ENCODE measurements around the gene KDM4B. TPM values are rescaled to one million over a fixed set of nuclear protein-coding genes. Genes with fewer than 3 reads are reported as not detected.

The KDM4B gene
- total and polyA plus RNA-seq, 9 of the 15 experiments (the other 6 are each of a cell fraction or from before 2014, with no cell fraction given) = 0.21 to 29.9 (median 7.3) TPM

DNA sequence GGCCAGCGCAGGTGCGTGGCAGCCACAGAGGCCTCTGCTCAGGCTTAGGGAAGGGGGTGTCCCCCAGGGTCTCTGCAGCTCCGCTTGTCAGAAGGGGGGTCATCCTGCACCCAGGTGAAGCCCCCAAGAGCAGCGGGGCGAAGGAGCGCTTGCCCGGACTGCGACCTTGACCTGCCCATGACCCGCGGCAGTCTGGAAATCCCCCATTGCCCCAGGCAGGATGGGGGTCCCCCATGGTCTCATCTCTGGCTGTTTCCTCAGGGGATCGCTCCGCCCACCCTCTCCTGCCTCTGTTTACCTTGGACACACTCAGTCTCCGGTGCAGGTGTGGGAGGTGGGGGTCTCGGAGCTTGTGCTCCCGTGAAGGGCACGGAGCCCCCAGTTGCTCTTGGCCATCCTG is 82.7 kb downstream of the KDM4B start:
- no peak for FAIRE-seq
- Histone ChIP-seq H3K79me2 (ENCODE audit: control insufficient read depth, insufficient read depth, low read length) (no peaks in the 10 kb centered on the region), H3K27me3 (ENCODE audit: control insufficient read depth in 2 of 2, insufficient read depth in 2 of 2, low read length in 2 of 2) (no peaks in the 10 kb centered on the region), H4K20me1 (replicated peaks; ENCODE audit: control insufficient read depth, insufficient read depth, low read length) (peaks cover 5% of the 10 kb centered on the region; the same call in 1 of the 2 replicates), H3K27ac (ENCODE audit: extremely low read depth, low read depth, low read length) (no peak overlapping the region), H3K9ac (ENCODE audit: insufficient read depth in 1 of 2, low read depth in 2 of 2, low read length in 2 of 2) (no peak overlapping the region; a peak in 1 of 4 replicates), H3K9me3 (replicated peaks; ENCODE audit: control insufficient read depth, insufficient read depth, low read depth, low read length) (no peaks in the 10 kb centered on the region), H3K9me1 (ENCODE audit: control insufficient read depth, insufficient read depth, low read length) (peaks cover 6% of the 10 kb centered on the region), H3K4me3 (no peak overlapping the region), H3K4me2 (ENCODE audit: insufficient read depth, low read length) (no peak overlapping the region), H2AFZ (ENCODE audit: low read depth, low read length) (no peak overlapping the region), H3K4me1 (replicated peaks in 1 of 2; ENCODE audit: control insufficient read depth in 2 of 2, insufficient read depth in 2 of 2, low read length in 2 of 2) (peaks cover 0 to 43% of the 10 kb centered on the region in 2 experiments; a peak in 3 of 5 replicates), H3K36me3 (ENCODE audit: control insufficient read depth, insufficient read depth, low read length) (peaks cover 21% of the 10 kb centered on the region; the same call in 2 of the 3 replicates)
- in situ Hi-C loops (cut with MboI) = no loop called here
- no TSS peak for BruUV-seq (replicated peaks)
- WGBS (ENCODE audit: insufficient coverage, low coverage, missing lambda C conversion rate) = 89% methylated on average over 14 of the region's 16 CpGs
- ChIA-PET POLR2A (no interaction called here), CTCF (ENCODE audit: low intra/inter-chr PET ratio) (no interaction called here)
- TF ChIP-seq POLR2G (IDR thresholded peaks at IDR 0.05; ENCODE audit: low read depth, low read length) (0 out of 2 replicates have a peak, but pooled peaks have one; percentile 38), KDM1A (IDR thresholded peaks at IDR 0.05) (no peak)
- DNase-seq (ENCODE audit: extremely low read depth in 1 of 4, low spot score in 3 of 4) = no peak
- intact Hi-C loops (cut with micrococcal nuclease) = no loop called here
- ATAC-seq = no peak

DNA sequence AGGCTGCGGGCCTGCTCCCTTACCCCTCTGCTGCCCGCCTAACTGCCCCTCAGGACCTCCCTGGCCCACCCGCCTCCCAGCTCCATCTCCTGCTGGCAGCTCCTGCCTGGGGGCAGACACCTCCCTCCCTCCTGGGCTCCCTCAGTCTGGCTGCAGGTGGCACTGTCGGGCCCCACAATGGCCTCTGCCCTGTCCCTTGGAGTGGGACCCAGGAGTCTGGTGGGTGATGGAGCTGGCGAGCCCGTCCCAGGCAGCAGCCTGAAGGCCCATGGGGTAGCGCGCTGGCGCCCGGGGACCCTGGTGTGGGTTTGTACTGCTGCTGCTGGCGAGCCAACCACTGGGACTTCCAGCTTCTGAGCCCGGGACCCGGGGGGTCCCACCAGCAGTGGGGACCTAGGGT is 83.6 kb downstream of the KDM4B start:
- no TSS peak for BruUV-seq (replicated peaks)
- peak; percentile 38; the same call in 1 of the 2 replicates for TF ChIP-seq POLR2G (IDR thresholded peaks at IDR 0.05; ENCODE audit: low read depth, low read length)
- TF ChIP-seq, protein P1, sequence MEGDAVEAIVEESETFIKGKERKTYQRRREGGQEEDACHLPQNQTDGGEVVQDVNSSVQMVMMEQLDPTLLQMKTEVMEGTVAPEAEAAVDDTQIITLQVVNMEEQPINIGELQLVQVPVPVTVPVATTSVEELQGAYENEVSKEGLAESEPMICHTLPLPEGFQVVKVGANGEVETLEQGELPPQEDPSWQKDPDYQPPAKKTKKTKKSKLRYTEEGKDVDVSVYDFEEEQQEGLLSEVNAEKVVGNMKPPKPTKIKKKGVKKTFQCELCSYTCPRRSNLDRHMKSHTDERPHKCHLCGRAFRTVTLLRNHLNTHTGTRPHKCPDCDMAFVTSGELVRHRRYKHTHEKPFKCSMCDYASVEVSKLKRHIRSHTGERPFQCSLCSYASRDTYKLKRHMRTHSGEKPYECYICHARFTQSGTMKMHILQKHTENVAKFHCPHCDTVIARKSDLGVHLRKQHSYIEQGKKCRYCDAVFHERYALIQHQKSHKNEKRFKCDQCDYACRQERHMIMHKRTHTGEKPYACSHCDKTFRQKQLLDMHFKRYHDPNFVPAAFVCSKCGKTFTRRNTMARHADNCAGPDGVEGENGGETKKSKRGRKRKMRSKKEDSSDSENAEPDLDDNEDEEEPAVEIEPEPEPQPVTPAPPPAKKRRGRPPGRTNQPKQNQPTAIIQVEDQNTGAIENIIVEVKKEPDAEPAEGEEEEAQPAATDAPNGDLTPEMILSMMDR (IDR thresholded peaks at IDR 0.05 in 2 of 3, conservative IDR thresholded peaks at IDR 0.05 in 1 of 3; ENCODE audit: insufficient read depth in 2 of 3, low read depth in 1 of 3, low read length in 3 of 3) = peak in 2 of 3 experiments; percentile 26 to 49; a peak in 2 of 6 replicates
- TF ChIP-seq ZNF668 (CRISPR knock-in tag; IDR thresholded peaks at IDR 0.05) = no peak
- peak in 1 of 2 experiments; percentile 25; a peak in 2 of 4 replicates for TF ChIP-seq RAD21 (CRISPR knock-in tag; conservative IDR thresholded peaks at IDR 0.05 in 1 of 2, IDR thresholded peaks at IDR 0.05 in 1 of 2)
- no peak for TF ChIP-seq ZNF696 (CRISPR knock-in tag; conservative IDR thresholded peaks at IDR 0.05)
- H3K9me3 ChIP-seq (replicated peaks; ENCODE audit: control insufficient read depth, insufficient read depth, low read depth, low read length) = no peaks in the 10 kb centered on the region
- peak overlapping the region in 1 of 2 experiments; percentile 52; a peak in 1 of 4 replicates for H3K9ac ChIP-seq (ENCODE audit: insufficient read depth in 1 of 2, low read depth in 2 of 2, low read length in 2 of 2)
- H3K36me3 ChIP-seq (ENCODE audit: control insufficient read depth, insufficient read depth, low read length) = peaks cover 23% of the 10 kb centered on the region; the same call in 2 of the 3 replicates
- H3K4me1 ChIP-seq (replicated peaks in 1 of 2; ENCODE audit: control insufficient read depth in 2 of 2, insufficient read depth in 2 of 2, low read length in 2 of 2) = peaks cover 0 to 41% of the 10 kb centered on the region in 2 experiments; a peak in 3 of 5 replicates
- intact Hi-C loops (cut with micrococcal nuclease) = no loop called here
- ChIA-PET CTCF (ENCODE audit: low intra/inter-chr PET ratio) (interaction anchor here (0.6 to 0.7 kb wide), 2 partner anchors 25 to 101 kb away, joined by 3 to 4 read pairs; no protein-coding TSS in a partner anchor), POLR2A (no interaction called here)
- H4K20me1 ChIP-seq (replicated peaks; ENCODE audit: control insufficient read depth, insufficient read depth, low read length) = peaks cover 4% of the 10 kb centered on the region; the same call in 1 of the 2 replicates
- no peak overlapping the region for H2AFZ ChIP-seq (ENCODE audit: low read depth, low read length)
- H3K79me2 ChIP-seq (ENCODE audit: control insufficient read depth, insufficient read depth, low read length) = no peaks in the 10 kb centered on the region
- 91% methylated on average over 10 of the region's 13 CpGs for WGBS (ENCODE audit: insufficient coverage, low coverage, missing lambda C conversion rate)
- ATAC-seq (peak; percentile 39; the same call in 1 of the 3 replicates), FAIRE-seq (no peak), DNase-seq (ENCODE audit: extremely low read depth in 1 of 4, low spot score in 3 of 4) (no peak)
- in situ Hi-C loops (cut with MboI) = no loop called here
- no peak overlapping the region for H3K4me2 ChIP-seq (ENCODE audit: insufficient read depth, low read length)
- H3K27ac ChIP-seq (ENCODE audit: extremely low read depth, low read depth, low read length) = no peak overlapping the region
- H3K27me3 ChIP-seq (ENCODE audit: control insufficient read depth in 2 of 2, insufficient read depth in 2 of 2, low read length in 2 of 2) = no peaks in the 10 kb centered on the region
- peaks cover 6% of the 10 kb centered on the region for H3K9me1 ChIP-seq (ENCODE audit: control insufficient read depth, insufficient read depth, low read length)
- no peak overlapping the region for H3K4me3 ChIP-seq
